Activated T-cell treated with anti-CD3 and anti-CD28 coated beads, Interleukin-2, amount 50 U/mL, for 4 hours (primary cell): ENCODE data around the gene CACNA1D. TPM values are rescaled to one million over a fixed set of nuclear protein-coding genes. Genes with fewer than 3 reads are reported as not detected.
"Not testable (repeated sequence)": the region's sequence is repeated elsewhere in the genome, so short reads cannot be mapped to it uniquely, and the experiment has no call there.

ENCODE experiments used
- ATAC-seq, 2 donors: fragments of 200-7000 bp; cut with Tn5 transposase; one replicate each; pipeline ENCODE4 v1.10.0; 2021
- DNase-seq: peaks from one replicate; pipeline ENCODE4 v3.0.0-alpha.2; 2020
- H3K27me3 Mint-ChIP-seq: one replicate; pipeline ENCODE4 v1.8.0; 2021; ENCODE audit warnings: low read depth, mixed read lengths
- H3K36me3 Mint-ChIP-seq: one replicate; pipeline ENCODE4 v1.8.0; 2022; ENCODE audit warnings: mixed read lengths; ENCODE audit not compliant: insufficient read depth
- H3K4me1 Mint-ChIP-seq: one replicate; pipeline ENCODE4 v1.8.0; 2021; ENCODE audit warnings: low read depth, mixed read lengths
- H3K4me3 Mint-ChIP-seq: one replicate; pipeline ENCODE4 v1.8.0; 2021; ENCODE audit warnings: mild to moderate bottlenecking, moderate library complexity, mixed read lengths
- H3K9me3 Mint-ChIP-seq: one replicate; pipeline ENCODE4 v1.8.0; 2021; ENCODE audit warnings: mixed read lengths
- total RNA-seq, 3 donors: library from RNA; stranded (reverse); gene quantifications; one replicate each; pipeline ENCODE4 v1.2.1, GENCODE V29; 2021

The CACNA1D gene
- total RNA-seq, result under 1 TPM; 0.18 to 0.52 (median 0.51) TPM

- DNase-seq (no peak), ATAC-seq (peak; percentile 70 to 80)
- peaks cover 6% of the 10 kb centered on the region for H3K4me1 Mint-ChIP-seq
- no peaks in the 10 kb centered on the region for H3K36me3 Mint-ChIP-seq
- H3K4me3 Mint-ChIP-seq, result peak within 1 kb of the TSS; percentile 69
- H3K27me3 Mint-ChIP-seq, result peaks cover 54% of the 10 kb centered on the region
- H3K9me3 Mint-ChIP-seq, result no peaks in the 10 kb centered on the region
These were observed at the start of gene CACNA1D for GRCh38 chr3:53493963-53494791. Gene CACNA1D, plus strand, starts transcription at chr3:53494611. Its CDS starts 556 bp downstream, at chr3:53495167.

GRCh38 chr3:53457068-53457467 lies 37.3 kb upstream of the CACNA1D start:
- DNase-seq, result no peak
- Mint-ChIP-seq H3K36me3 (no peaks in the 10 kb centered on the region), H3K9me3 (no peaks in the 10 kb centered on the region), H3K4me3 (no peak overlapping the region), H3K4me1 (no peaks in the 10 kb centered on the region), H3K27me3 (peaks cover 9% of the 10 kb centered on the region)
- ATAC-seq, result no peak

- no peaks in the 10 kb centered on the region for H3K27me3 Mint-ChIP-seq
- ATAC-seq (no peak), DNase-seq (no peak)
- H3K4me1 Mint-ChIP-seq, result no peaks in the 10 kb centered on the region
- H3K9me3 Mint-ChIP-seq, result peaks cover 7% of the 10 kb centered on the region
- no peak overlapping the region for H3K4me3 Mint-ChIP-seq
- H3K36me3 Mint-ChIP-seq, result no peaks in the 10 kb centered on the region
These were observed 34.1 kb upstream of the CACNA1D start for GRCh38 chr3:53460326-53460725.

GRCh38 chr3:53464424-53464823 lies 30.0 kb upstream of the CACNA1D start:
- H3K36me3 Mint-ChIP-seq, result no peaks in the 10 kb centered on the region
- ATAC-seq (no peak), DNase-seq (no peak)
- H3K27me3 Mint-ChIP-seq, result peaks cover 2% of the 10 kb centered on the region
- peaks cover 7% of the 10 kb centered on the region for H3K9me3 Mint-ChIP-seq
- no peaks in the 10 kb centered on the region for H3K4me1 Mint-ChIP-seq
- H3K4me3 Mint-ChIP-seq, result no peak overlapping the region

- H3K4me1 Mint-ChIP-seq, H3K4me3 Mint-ChIP-seq, H3K9me3 Mint-ChIP-seq, DNase-seq, H3K36me3 Mint-ChIP-seq, ATAC-seq: not testable (repeated sequence)
- peaks cover 18% of the 10 kb centered on the region for H3K27me3 Mint-ChIP-seq
These were observed 24.7 kb upstream of the CACNA1D start for GRCh38 chr3:53469758-53470157.

- H3K27me3 Mint-ChIP-seq, result peaks cover 26% of the 10 kb centered on the region
- no peaks in the 10 kb centered on the region for H3K9me3 Mint-ChIP-seq
- DNase-seq, result no peak
- ATAC-seq, result no peak
- H3K36me3 Mint-ChIP-seq, result no peaks in the 10 kb centered on the region
- no peak overlapping the region for H3K4me3 Mint-ChIP-seq
- H3K4me1 Mint-ChIP-seq, result no peaks in the 10 kb centered on the region
These were observed 21.0 kb upstream of the CACNA1D start for GRCh38 chr3:53473422-53473821.

- DNase-seq, H3K4me1 Mint-ChIP-seq, H3K4me3 Mint-ChIP-seq, ATAC-seq, H3K36me3 Mint-ChIP-seq, H3K9me3 Mint-ChIP-seq: not testable (repeated sequence)
- H3K27me3 Mint-ChIP-seq, result peaks cover 31% of the 10 kb centered on the region
These were observed 18.0 kb upstream of the CACNA1D start for GRCh38 chr3:53476372-53476771.

GRCh38 chr3:53477689-53478088 lies 16.7 kb upstream of the CACNA1D start:
- DNase-seq, H3K36me3 Mint-ChIP-seq, H3K4me1 Mint-ChIP-seq, ATAC-seq, H3K9me3 Mint-ChIP-seq, H3K4me3 Mint-ChIP-seq: not testable (repeated sequence)
- peaks cover 33% of the 10 kb centered on the region for H3K27me3 Mint-ChIP-seq

- Mint-ChIP-seq H3K27me3 (peaks cover 33% of the 10 kb centered on the region), H3K4me3 (no peak overlapping the region), H3K9me3 (no peaks in the 10 kb centered on the region), H3K4me1 (no peaks in the 10 kb centered on the region), H3K36me3 (no peaks in the 10 kb centered on the region)
- DNase-seq (no peak), ATAC-seq (no peak)
These were observed 16.1 kb upstream of the CACNA1D start for GRCh38 chr3:53478166-53478830.

GRCh38 chr3:53478921-53479664 lies 15.3 kb upstream of the CACNA1D start:
- no peaks in the 10 kb centered on the region for H3K9me3 Mint-ChIP-seq
- H3K4me1 Mint-ChIP-seq, result no peaks in the 10 kb centered on the region
- ATAC-seq (no peak), DNase-seq (no peak)
- no peaks in the 10 kb centered on the region for H3K36me3 Mint-ChIP-seq
- H3K4me3 Mint-ChIP-seq, result no peak overlapping the region
- H3K27me3 Mint-ChIP-seq, result peaks cover 29% of the 10 kb centered on the region

GRCh38 chr3:53482227-53482626 lies 12.2 kb upstream of the CACNA1D start:
- Mint-ChIP-seq H3K4me3 (no peak overlapping the region), H3K9me3 (no peaks in the 10 kb centered on the region), H3K27me3 (peaks cover 18% of the 10 kb centered on the region), H3K36me3 (no peaks in the 10 kb centered on the region), H3K4me1 (no peaks in the 10 kb centered on the region)
- ATAC-seq (no peak), DNase-seq (no peak)

GRCh38 chr3:53483821-53484220 lies 10.6 kb upstream of the CACNA1D start:
- no peaks in the 10 kb centered on the region for H3K36me3 Mint-ChIP-seq
- no peak for DNase-seq
- no peak for ATAC-seq
- no peak overlapping the region for H3K4me3 Mint-ChIP-seq
- H3K4me1 Mint-ChIP-seq, result no peaks in the 10 kb centered on the region
- peaks cover 16% of the 10 kb centered on the region for H3K27me3 Mint-ChIP-seq
- no peaks in the 10 kb centered on the region for H3K9me3 Mint-ChIP-seq

GRCh38 chr3:53484984-53485383 lies 9.4 kb upstream of the CACNA1D start:
- H3K4me1 Mint-ChIP-seq, result no peaks in the 10 kb centered on the region
- no peaks in the 10 kb centered on the region for H3K9me3 Mint-ChIP-seq
- H3K27me3 Mint-ChIP-seq, result peaks cover 16% of the 10 kb centered on the region
- H3K36me3 Mint-ChIP-seq, result no peaks in the 10 kb centered on the region
- DNase-seq (no peak), ATAC-seq (no peak)
- H3K4me3 Mint-ChIP-seq, result no peak overlapping the region

GRCh38 chr3:53485675-53486403 lies 8.6 kb upstream of the CACNA1D start:
- H3K4me3 Mint-ChIP-seq, result no peak overlapping the region
- no peaks in the 10 kb centered on the region for H3K9me3 Mint-ChIP-seq
- ATAC-seq, result no peak
- DNase-seq, result no peak
- H3K27me3 Mint-ChIP-seq, result peaks cover 13% of the 10 kb centered on the region
- no peaks in the 10 kb centered on the region for H3K4me1 Mint-ChIP-seq
- H3K36me3 Mint-ChIP-seq, result no peaks in the 10 kb centered on the region
